Loucy (cell line): ENCODE measurements around the gene SCT.

Source experiments
- CTCF ChIP-seq: fragments of 200-600 bp; sonication (generic); conservative IDR thresholded peaks from 2 replicates; pipeline ENCODE4 v1.5.1; 2014; ENCODE audit warnings: mild to moderate bottlenecking, antibody characterized with exemption, low read length
- EZH2phosphoT487 ChIP-seq: fragments of 200-600 bp; IDR thresholded peaks from 2 replicates; pipeline ENCODE4 v1.6.1; 2018; ENCODE audit warnings: antibody characterized with exemption, mild to moderate bottlenecking, moderate library complexity, borderline replicate concordance

GRCh38 chr11:660281-660680 is 33.3 kb upstream of the SCT start:
- TF ChIP-seq CTCF (no peak), EZH2phosphoT487 (no peak)
